Erythroblast (primary cell): ENCODE data around the gene NES.

Experiments used
- GATA1 ChIP-seq: IDR thresholded peaks from 2 replicates; pipeline ENCODE4 v1.6.1; 2011; ENCODE audit warnings: low read depth, mild to moderate bottlenecking, control low read depth, low read length, moderate library complexity
- POLR2A ChIP-seq: IDR thresholded peaks from 2 replicates; pipeline ENCODE4 v1.6.1; 2011; ENCODE audit warnings: mild to moderate bottlenecking, low read length

GRCh38 chr1:156618853-156619581 is 58.2 kb downstream of the NES start, which contains the start of gene HAPLN2:
- TF ChIP-seq POLR2A (no peak), GATA1 (no peak)
